PC-3 (cell line): ENCODE results near the gene HDLBP.

Source experiments
- EZH2 ChIP-seq: fragments of 300-600 bp; sonication (generic); IDR thresholded peaks from one replicate; pipeline ENCODE4 v1.6.1; 2017; ENCODE audit warnings: antibody characterized with exemption, mild to moderate bottlenecking, low read length; ENCODE audit not compliant: unreplicated experiment
- TF ChIP-seq, protein P1 (sequence below): fragments of 300-600 bp; sonication (generic); conservative IDR thresholded peaks from 2 replicates; pipeline ENCODE4 v1.5.1; 2017; ENCODE audit warnings: antibody characterized with exemption, low read depth, mild to moderate bottlenecking, low read length

GRCh38 chr2:241248289-241248688 is 67.2 kb downstream of the HDLBP start:
- TF ChIP-seq, protein P1, sequence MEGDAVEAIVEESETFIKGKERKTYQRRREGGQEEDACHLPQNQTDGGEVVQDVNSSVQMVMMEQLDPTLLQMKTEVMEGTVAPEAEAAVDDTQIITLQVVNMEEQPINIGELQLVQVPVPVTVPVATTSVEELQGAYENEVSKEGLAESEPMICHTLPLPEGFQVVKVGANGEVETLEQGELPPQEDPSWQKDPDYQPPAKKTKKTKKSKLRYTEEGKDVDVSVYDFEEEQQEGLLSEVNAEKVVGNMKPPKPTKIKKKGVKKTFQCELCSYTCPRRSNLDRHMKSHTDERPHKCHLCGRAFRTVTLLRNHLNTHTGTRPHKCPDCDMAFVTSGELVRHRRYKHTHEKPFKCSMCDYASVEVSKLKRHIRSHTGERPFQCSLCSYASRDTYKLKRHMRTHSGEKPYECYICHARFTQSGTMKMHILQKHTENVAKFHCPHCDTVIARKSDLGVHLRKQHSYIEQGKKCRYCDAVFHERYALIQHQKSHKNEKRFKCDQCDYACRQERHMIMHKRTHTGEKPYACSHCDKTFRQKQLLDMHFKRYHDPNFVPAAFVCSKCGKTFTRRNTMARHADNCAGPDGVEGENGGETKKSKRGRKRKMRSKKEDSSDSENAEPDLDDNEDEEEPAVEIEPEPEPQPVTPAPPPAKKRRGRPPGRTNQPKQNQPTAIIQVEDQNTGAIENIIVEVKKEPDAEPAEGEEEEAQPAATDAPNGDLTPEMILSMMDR: no peak
- no peak for TF ChIP-seq EZH2
